HEK293 (cell line): Measurements from ENCODE around the gene NOS1AP.

Source experiments
- ZNF423 ChIP-seq: fragments of 450-650 bp; formaldehyde crosslinking; IDR thresholded peaks from 2 replicates; pipeline ENCODE4 v1.5.1; 2016; ENCODE audit warnings: missing biosample characterization, missing genetic modification characterization
- TF ChIP-seq, protein P1 (sequence below): fragments of 450-650 bp; formaldehyde crosslinking; IDR thresholded peaks from 2 replicates; pipeline ENCODE4 v1.5.1; 2016; ENCODE audit warnings: missing biosample characterization, missing genetic modification characterization

DNA sequence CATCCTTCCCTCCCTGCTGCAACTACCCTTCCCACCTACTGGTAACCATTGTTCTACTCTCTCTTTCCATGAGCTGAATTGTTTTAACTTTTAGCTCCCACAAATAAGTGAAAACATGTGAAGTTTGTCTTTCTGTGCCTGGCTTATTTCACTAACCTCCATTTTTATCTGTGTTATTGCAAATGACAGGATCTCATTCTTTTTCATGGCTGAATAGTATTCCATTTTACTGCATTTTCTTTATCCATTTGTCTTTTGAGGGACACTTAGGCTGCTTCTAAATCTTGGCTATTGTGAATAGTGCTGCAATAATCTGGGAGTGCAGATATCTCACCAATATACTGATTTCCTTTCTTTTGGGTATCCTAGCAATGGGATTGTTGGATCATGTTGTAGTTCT is 80.6 kb downstream of the NOS1AP start:
- TF ChIP-seq ZNF423 (tag by site-specific recombination), result no peak
- TF ChIP-seq, protein P1, sequence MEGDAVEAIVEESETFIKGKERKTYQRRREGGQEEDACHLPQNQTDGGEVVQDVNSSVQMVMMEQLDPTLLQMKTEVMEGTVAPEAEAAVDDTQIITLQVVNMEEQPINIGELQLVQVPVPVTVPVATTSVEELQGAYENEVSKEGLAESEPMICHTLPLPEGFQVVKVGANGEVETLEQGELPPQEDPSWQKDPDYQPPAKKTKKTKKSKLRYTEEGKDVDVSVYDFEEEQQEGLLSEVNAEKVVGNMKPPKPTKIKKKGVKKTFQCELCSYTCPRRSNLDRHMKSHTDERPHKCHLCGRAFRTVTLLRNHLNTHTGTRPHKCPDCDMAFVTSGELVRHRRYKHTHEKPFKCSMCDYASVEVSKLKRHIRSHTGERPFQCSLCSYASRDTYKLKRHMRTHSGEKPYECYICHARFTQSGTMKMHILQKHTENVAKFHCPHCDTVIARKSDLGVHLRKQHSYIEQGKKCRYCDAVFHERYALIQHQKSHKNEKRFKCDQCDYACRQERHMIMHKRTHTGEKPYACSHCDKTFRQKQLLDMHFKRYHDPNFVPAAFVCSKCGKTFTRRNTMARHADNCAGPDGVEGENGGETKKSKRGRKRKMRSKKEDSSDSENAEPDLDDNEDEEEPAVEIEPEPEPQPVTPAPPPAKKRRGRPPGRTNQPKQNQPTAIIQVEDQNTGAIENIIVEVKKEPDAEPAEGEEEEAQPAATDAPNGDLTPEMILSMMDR, result no peak
